Nephron (organoid): ENCODE results near the gene EFTUD2.

Source experiments
- H3K27ac Mint-ChIP-seq, 3 experiments: 2 replicates each; pipeline ENCODE4 v1.8.0; 2020; ENCODE audit warnings: mixed read lengths in 3 of 3, mild to moderate bottlenecking in 2 of 3, moderate library complexity in 1 of 3
- H3K27me3 Mint-ChIP-seq: 2 replicates; pipeline ENCODE4 v1.8.0; 2021; ENCODE audit warnings: low read depth, mild to moderate bottlenecking, moderate library complexity, mixed read lengths
- H3K36me3 Mint-ChIP-seq: 2 replicates; pipeline ENCODE4 v1.8.0; 2020; ENCODE audit warnings: low read depth, mixed read lengths
- H3K4me1 Mint-ChIP-seq: 2 replicates; pipeline ENCODE4 v1.8.0; 2020; ENCODE audit warnings: mixed read lengths
- H3K4me3 Mint-ChIP-seq, 3 experiments: 2 replicates each; pipeline ENCODE4 v1.8.0; 2020; ENCODE audit warnings: mild to moderate bottlenecking in 3 of 3, mixed read lengths in 3 of 3, moderate library complexity in 2 of 3
- H3K9me3 Mint-ChIP-seq: 2 replicates; pipeline ENCODE4 v1.8.0; 2020; ENCODE audit warnings: mixed read lengths
- TF ChIP-seq, protein P1 (sequence below), 3 experiments: fragments of 200-600 bp; sonication (generic); IDR thresholded peaks; one replicate each; pipeline ENCODE4 v1.5.0; 2021; ENCODE audit warnings: antibody characterized with exemption in 3 of 3; ENCODE audit not compliant: unreplicated experiment in 3 of 3

Gene EFTUD2

DNA sequence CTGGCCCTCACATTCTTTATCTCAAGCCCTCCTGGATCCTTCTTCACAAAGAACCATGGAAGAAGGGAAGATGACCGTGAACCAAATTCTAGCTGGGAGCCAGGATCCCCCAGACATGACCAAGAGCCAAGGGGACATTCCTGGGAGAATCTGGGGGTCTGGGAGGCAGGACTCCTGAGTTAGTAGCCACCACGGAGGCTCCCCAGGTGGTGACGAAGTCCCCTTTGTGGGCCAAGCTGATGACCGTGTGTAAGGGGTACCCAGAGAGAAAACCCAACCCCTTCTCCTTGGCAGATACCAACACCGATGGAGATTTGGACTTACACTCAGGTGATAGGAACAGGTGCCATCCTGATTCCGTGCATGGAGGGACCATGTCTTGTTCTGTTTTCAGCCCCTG, 22.9 kb upstream of the EFTUD2 start:
- H3K9me3 Mint-ChIP-seq: no peaks in the 10 kb centered on the region
- peaks cover 18% of the 10 kb centered on the region for H3K27me3 Mint-ChIP-seq
- H3K27ac Mint-ChIP-seq: no peak overlapping the region
- peaks cover 12% of the 10 kb centered on the region for H3K36me3 Mint-ChIP-seq
- no peak overlapping the region for H3K4me3 Mint-ChIP-seq
- TF ChIP-seq, protein P1, sequence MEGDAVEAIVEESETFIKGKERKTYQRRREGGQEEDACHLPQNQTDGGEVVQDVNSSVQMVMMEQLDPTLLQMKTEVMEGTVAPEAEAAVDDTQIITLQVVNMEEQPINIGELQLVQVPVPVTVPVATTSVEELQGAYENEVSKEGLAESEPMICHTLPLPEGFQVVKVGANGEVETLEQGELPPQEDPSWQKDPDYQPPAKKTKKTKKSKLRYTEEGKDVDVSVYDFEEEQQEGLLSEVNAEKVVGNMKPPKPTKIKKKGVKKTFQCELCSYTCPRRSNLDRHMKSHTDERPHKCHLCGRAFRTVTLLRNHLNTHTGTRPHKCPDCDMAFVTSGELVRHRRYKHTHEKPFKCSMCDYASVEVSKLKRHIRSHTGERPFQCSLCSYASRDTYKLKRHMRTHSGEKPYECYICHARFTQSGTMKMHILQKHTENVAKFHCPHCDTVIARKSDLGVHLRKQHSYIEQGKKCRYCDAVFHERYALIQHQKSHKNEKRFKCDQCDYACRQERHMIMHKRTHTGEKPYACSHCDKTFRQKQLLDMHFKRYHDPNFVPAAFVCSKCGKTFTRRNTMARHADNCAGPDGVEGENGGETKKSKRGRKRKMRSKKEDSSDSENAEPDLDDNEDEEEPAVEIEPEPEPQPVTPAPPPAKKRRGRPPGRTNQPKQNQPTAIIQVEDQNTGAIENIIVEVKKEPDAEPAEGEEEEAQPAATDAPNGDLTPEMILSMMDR (IDR thresholded peaks at IDR 0.05; ENCODE audit: unreplicated experiment in 3 of 3): no peak
- H3K4me1 Mint-ChIP-seq: peaks cover 9% of the 10 kb centered on the region

DNA sequence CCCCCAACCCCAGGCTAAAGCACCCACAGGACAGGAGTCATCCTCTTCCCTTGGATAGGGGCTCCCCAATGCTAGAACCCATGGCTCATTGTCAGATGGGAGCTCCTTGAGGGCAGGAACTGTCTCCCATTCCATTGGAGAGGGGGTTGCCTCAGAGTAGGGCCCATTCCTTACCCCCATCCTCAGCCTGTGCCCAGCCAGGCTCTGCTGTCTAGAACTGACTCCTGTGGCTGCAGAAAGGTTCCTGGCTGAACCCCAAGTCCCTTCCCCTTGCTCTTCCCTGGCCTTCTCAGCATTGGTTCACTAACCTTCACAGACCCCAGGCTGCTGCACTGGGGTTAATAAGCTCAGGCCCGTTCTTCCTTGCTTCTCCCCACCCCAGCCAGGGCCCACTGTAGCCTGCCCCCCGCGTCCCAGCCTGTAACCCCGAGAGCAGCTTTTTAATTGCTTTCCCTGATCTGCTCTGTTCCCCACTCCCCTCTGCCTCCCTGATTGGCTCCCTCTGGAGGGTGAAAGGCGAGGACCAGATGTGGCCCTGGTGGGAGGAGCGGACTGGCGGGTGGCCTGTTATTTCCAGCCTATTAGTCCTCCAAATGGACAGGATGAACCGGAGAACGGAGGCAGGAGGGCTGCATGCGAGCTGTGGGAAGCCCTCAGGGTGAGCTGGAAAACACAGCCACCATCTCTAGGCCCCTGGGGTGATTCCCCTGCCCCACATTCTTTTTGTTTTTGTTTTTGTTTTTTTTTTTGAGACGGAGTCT, 22.1 kb upstream of the EFTUD2 start:
- Mint-ChIP-seq H3K36me3 (peaks cover 8% of the 10 kb centered on the region), H3K27ac (no peak overlapping the region)
- TF ChIP-seq, protein P1 (IDR thresholded peaks at IDR 0.05; ENCODE audit: unreplicated experiment in 3 of 3): no peak

DNA sequence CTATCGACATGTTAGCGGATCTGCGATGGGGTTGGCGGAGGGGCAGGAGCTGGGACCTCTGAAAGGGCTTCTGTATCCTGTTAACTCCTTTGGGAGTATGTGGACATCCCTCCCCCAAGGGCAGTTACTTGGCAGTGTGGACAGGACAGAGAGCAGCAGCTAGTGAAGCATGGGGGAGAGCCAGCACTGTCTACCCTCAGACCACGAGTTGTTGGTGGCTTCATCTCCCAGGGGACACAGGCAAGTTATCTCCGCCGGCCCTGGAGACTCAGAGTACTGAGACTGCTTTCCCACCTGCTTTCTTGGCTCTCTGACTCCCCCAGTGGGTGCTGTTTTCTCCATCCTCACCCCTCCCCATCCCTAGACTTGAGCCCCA, 21.3 kb upstream of the EFTUD2 start:
- H3K36me3 Mint-ChIP-seq: peaks cover 1% of the 10 kb centered on the region

More for the DNA sequence above, 22.1 kb upstream of the EFTUD2 start:
- peaks cover 9% of the 10 kb centered on the region for H3K4me1 Mint-ChIP-seq
- no peak overlapping the region for H3K4me3 Mint-ChIP-seq
- H3K9me3 Mint-ChIP-seq: no peaks in the 10 kb centered on the region
- peaks cover 20% of the 10 kb centered on the region for H3K27me3 Mint-ChIP-seq

DNA sequence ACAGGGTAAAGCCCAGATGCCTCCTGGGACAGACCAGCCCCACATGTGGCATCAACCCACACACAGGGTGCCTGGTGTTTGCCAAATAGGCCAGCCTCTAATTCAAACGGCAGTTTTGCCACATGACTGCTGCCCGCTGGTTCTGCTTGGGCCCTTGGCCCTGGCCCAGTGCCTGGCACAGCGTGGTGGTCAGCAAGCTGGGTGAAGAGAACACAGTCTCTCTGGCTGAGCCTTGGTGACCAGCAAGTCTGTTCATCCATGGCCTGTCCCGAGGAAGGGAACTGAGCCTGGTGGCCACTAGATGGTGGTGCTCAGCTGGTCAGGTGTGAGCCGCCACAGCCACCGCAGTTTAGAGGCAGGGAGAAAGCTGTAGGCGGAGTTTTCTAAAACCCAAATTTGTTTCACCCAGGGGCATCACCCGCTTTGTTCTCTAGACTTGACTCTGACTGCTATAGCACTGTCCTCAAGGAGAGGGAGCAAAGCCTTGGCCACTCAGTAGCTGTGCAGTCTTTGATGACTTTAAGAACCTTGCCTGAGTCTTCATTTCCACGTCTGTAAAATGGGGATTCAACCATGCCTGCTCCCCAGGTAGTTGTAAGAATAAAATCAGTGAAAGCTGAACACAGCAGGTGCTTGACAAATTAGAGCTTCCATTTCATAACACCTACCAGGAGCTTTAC, 20.8 kb upstream of the EFTUD2 start:
- H3K36me3 Mint-ChIP-seq: no peaks in the 10 kb centered on the region
- TF ChIP-seq, protein P1 (IDR thresholded peaks at IDR 0.05; ENCODE audit: unreplicated experiment in 3 of 3): peak; percentile 72 to 88 (median 86)
- no peaks in the 10 kb centered on the region for H3K9me3 Mint-ChIP-seq

More for the DNA sequence above, 21.3 kb upstream of the EFTUD2 start:
- H3K4me3 Mint-ChIP-seq: no peak overlapping the region
- no peaks in the 10 kb centered on the region for H3K9me3 Mint-ChIP-seq
- peaks cover 24% of the 10 kb centered on the region for H3K27me3 Mint-ChIP-seq
- no peak overlapping the region for H3K27ac Mint-ChIP-seq
- peaks cover 9% of the 10 kb centered on the region for H3K4me1 Mint-ChIP-seq
- TF ChIP-seq, protein P1 (IDR thresholded peaks at IDR 0.05; ENCODE audit: unreplicated experiment in 3 of 3): no peak

DNA sequence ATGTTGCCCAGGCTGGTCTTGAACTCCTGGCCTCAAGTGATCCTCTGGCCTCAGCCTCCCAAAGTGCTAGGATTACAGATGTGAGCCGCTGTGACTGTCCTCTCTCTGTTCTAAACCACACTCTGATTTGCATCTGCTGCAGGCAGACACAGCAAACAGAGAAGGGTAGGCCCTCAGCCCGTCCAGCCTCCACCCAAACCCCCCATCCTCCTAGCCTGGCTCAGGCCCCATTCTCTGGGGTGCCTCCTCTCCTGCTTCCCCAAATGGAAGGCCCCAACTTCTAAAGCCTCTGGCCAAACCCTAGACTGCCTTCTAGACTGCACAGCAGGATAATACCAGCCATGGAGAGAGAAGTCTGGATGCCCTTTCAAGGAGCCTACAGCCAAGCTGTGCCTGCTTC, 20.2 kb upstream of the EFTUD2 start:
- H3K9me3 Mint-ChIP-seq: no peaks in the 10 kb centered on the region
- no peak overlapping the region for H3K4me3 Mint-ChIP-seq
- peaks cover 30% of the 10 kb centered on the region for H3K27me3 Mint-ChIP-seq
- TF ChIP-seq, protein P1 (IDR thresholded peaks at IDR 0.05; ENCODE audit: unreplicated experiment in 3 of 3): no peak
- no peak overlapping the region for H3K27ac Mint-ChIP-seq
- no peaks in the 10 kb centered on the region for H3K36me3 Mint-ChIP-seq
- peaks cover 9% of the 10 kb centered on the region for H3K4me1 Mint-ChIP-seq

More for the DNA sequence above, 20.8 kb upstream of the EFTUD2 start:
- no peak overlapping the region for H3K27ac Mint-ChIP-seq
- no peak overlapping the region for H3K4me3 Mint-ChIP-seq
- peaks cover 25% of the 10 kb centered on the region for H3K27me3 Mint-ChIP-seq
- peaks cover 9% of the 10 kb centered on the region for H3K4me1 Mint-ChIP-seq
